Astrocyte (in vitro differentiated cells and primary cell): ENCODE results near the gene TNFRSF4. TPM values are rescaled to one million over a fixed set of nuclear protein-coding genes. Genes with fewer than 3 reads are reported as not detected.

Experiments
- DNase-seq: peaks from one replicate; pipeline ENCODE4 v3.0.0-alpha.2; 2010; ENCODE audit warnings: low read depth
- FAIRE-seq: peaks from 2 replicates; lab custom pipeline; 2011; peaks lifted over from hg19 to GRCh38; lab: Jason Lieb, UNC
- H2AFZ ChIP-seq: 2 replicates; pipeline ENCODE4 v1.6.0; 2012; ENCODE audit warnings: low read depth, low read length, inconsistent platforms
- H3K27ac ChIP-seq: 2 replicates; pipeline ENCODE4 v1.5.1; 2011; ENCODE audit warnings: low read depth, low read length, inconsistent platforms
- H3K27me3 ChIP-seq: 2 replicates; pipeline ENCODE4 v1.6.0; 2011; ENCODE audit warnings: low read length, inconsistent platforms; ENCODE audit not compliant: insufficient read depth
- H3K36me3 ChIP-seq: 2 replicates; pipeline ENCODE4 v1.5.1; 2011; ENCODE audit warnings: low read length, inconsistent platforms; ENCODE audit not compliant: insufficient read depth
- H3K4me1 ChIP-seq: 2 replicates; pipeline ENCODE4 v1.5.1; 2011; ENCODE audit warnings: low read length, inconsistent platforms; ENCODE audit not compliant: insufficient read depth
- H3K4me2 ChIP-seq: 2 replicates; pipeline ENCODE4 v1.6.0; 2012; ENCODE audit warnings: low read length, inconsistent platforms
- H3K4me3 ChIP-seq: 2 replicates; pipeline ENCODE4 v1.5.1; 2011; ENCODE audit warnings: low read depth, mild to moderate bottlenecking, low read length, inconsistent platforms; ENCODE audit not compliant: insufficient read depth
- H3K79me2 ChIP-seq: 2 replicates; pipeline ENCODE4 v1.6.0; 2012; ENCODE audit warnings: mild to moderate bottlenecking, low read length, inconsistent platforms; ENCODE audit not compliant: insufficient read depth
- H3K9ac ChIP-seq: 2 replicates; pipeline ENCODE4 v1.6.0; 2012; ENCODE audit warnings: mild to moderate bottlenecking, low read length, inconsistent platforms
- H3K9me3 ChIP-seq: 2 replicates; pipeline ENCODE4 v1.5.1; 2012; ENCODE audit warnings: low read depth, mild to moderate bottlenecking, low read length, inconsistent platforms; ENCODE audit not compliant: insufficient read depth
- H4K20me1 ChIP-seq: 2 replicates; pipeline ENCODE4 v1.6.0; 2012; ENCODE audit warnings: low read length, inconsistent platforms; ENCODE audit not compliant: insufficient read depth
- H3K27ac Mint-ChIP-seq: one replicate; pipeline ENCODE4 v1.8.0; 2021; ENCODE audit warnings: mild to moderate bottlenecking, mixed read lengths; ENCODE audit not compliant: unreplicated experiment
- H3K27me3 Mint-ChIP-seq: one replicate; pipeline ENCODE4 v1.8.0; 2021; ENCODE audit warnings: low read depth, mixed read lengths; ENCODE audit not compliant: unreplicated experiment
- H3K36me3 Mint-ChIP-seq: one replicate; pipeline ENCODE4 v1.8.0; 2021; ENCODE audit warnings: low read depth, mixed read lengths; ENCODE audit not compliant: unreplicated experiment
- H3K4me1 Mint-ChIP-seq: one replicate; pipeline ENCODE4 v1.8.0; 2021; ENCODE audit warnings: low read depth, mixed read lengths; ENCODE audit not compliant: unreplicated experiment
- H3K4me3 Mint-ChIP-seq: one replicate; pipeline ENCODE4 v1.8.0; 2021; ENCODE audit warnings: mild to moderate bottlenecking, moderate library complexity, mixed read lengths; ENCODE audit not compliant: unreplicated experiment
- H3K9me3 Mint-ChIP-seq: one replicate; pipeline ENCODE4 v1.8.0; 2021; ENCODE audit warnings: mild to moderate bottlenecking, mixed read lengths; ENCODE audit not compliant: unreplicated experiment
- CTCF ChIP-seq: IDR thresholded peaks from 2 replicates; pipeline ENCODE4 v1.5.1; 2011; ENCODE audit warnings: low read depth, mild to moderate bottlenecking, inconsistent platforms, low read length, moderate library complexity; ENCODE audit not compliant: insufficient read depth
- EZH2 ChIP-seq: IDR thresholded peaks from 2 replicates; pipeline ENCODE4 v1.6.1; 2012; ENCODE audit warnings: mild to moderate bottlenecking, low read length, inconsistent platforms; ENCODE audit not compliant: insufficient read depth
- total RNA-seq: library from RNA; stranded (reverse); gene quantifications from 2 replicates; pipeline ENCODE4 v1.2.1, GENCODE V29; 2021

The TNFRSF4 gene
- total RNA-seq, 1 donor from 2014 or later: 0.41 TPM

- peaks cover 6% of the 10 kb centered on the region for H3K4me1 Mint-ChIP-seq
- Histone ChIP-seq H2AFZ (no peak overlapping the region), H3K27me3 (peaks cover 4% of the 10 kb centered on the region), H4K20me1 (no peaks in the 10 kb centered on the region), H3K27ac (no peak overlapping the region), H3K4me3 (no peak overlapping the region), H3K9me3 (no peaks in the 10 kb centered on the region), H3K4me1 (no peaks in the 10 kb centered on the region), H3K9ac (no peak overlapping the region), H3K36me3 (no peaks in the 10 kb centered on the region), H3K79me2 (no peaks in the 10 kb centered on the region), H3K4me2 (no peak overlapping the region)
- TF ChIP-seq EZH2: no peak
- no peak for TF ChIP-seq CTCF
- no peak overlapping the region for H3K27ac Mint-ChIP-seq
- FAIRE-seq (no peak), DNase-seq (no peak)
- no peak overlapping the region for H3K4me3 Mint-ChIP-seq
- no peaks in the 10 kb centered on the region for H3K36me3 Mint-ChIP-seq
- H3K27me3 Mint-ChIP-seq: peaks cover 13% of the 10 kb centered on the region
- H3K9me3 Mint-ChIP-seq: no peaks in the 10 kb centered on the region
Measured at GRCh38 chr1:1167841-1168450, 46.0 kb downstream of the TNFRSF4 start.

- no peak for DNase-seq
- H3K27me3 ChIP-seq: peaks cover 3% of the 10 kb centered on the region
- Mint-ChIP-seq H3K27me3 (peaks cover 11% of the 10 kb centered on the region), H3K27ac (no peak overlapping the region), H3K4me3 (no peak overlapping the region), H3K9me3 (no peaks in the 10 kb centered on the region), H3K36me3 (no peaks in the 10 kb centered on the region), H3K4me1 (peaks cover 6% of the 10 kb centered on the region)
- H3K4me2 ChIP-seq: no peak overlapping the region
- no peak overlapping the region for H3K4me3 ChIP-seq
- no peak overlapping the region for H3K9ac ChIP-seq
- H4K20me1 ChIP-seq: no peaks in the 10 kb centered on the region
- TF ChIP-seq EZH2 (no peak), CTCF (no peak)
- H3K36me3 ChIP-seq: no peaks in the 10 kb centered on the region
- no peaks in the 10 kb centered on the region for H3K79me2 ChIP-seq
- H3K4me1 ChIP-seq: no peaks in the 10 kb centered on the region
- H3K9me3 ChIP-seq: no peaks in the 10 kb centered on the region
- no peak overlapping the region for H2AFZ ChIP-seq
- H3K27ac ChIP-seq: no peak overlapping the region
- no peak for FAIRE-seq
Measured at GRCh38 chr1:1167398-1167821, 46.5 kb downstream of the TNFRSF4 start.

GRCh38 chr1:1166642-1167397, 47.1 kb downstream of the TNFRSF4 start:
- Histone ChIP-seq H3K79me2 (no peaks in the 10 kb centered on the region), H3K9ac (no peak overlapping the region), H3K4me3 (no peak overlapping the region), H3K27me3 (peaks cover 3% of the 10 kb centered on the region), H4K20me1 (no peaks in the 10 kb centered on the region), H3K4me1 (no peaks in the 10 kb centered on the region), H3K9me3 (no peaks in the 10 kb centered on the region), H3K36me3 (no peaks in the 10 kb centered on the region), H3K4me2 (no peak overlapping the region), H3K27ac (no peak overlapping the region), H2AFZ (no peak overlapping the region)
- Mint-ChIP-seq H3K36me3 (no peaks in the 10 kb centered on the region), H3K4me1 (peaks cover 6% of the 10 kb centered on the region), H3K27ac (no peak overlapping the region), H3K4me3 (no peak overlapping the region), H3K9me3 (no peaks in the 10 kb centered on the region), H3K27me3 (peaks cover 11% of the 10 kb centered on the region)
- DNase-seq (no peak), FAIRE-seq (no peak)
- TF ChIP-seq CTCF (no peak), EZH2 (no peak)
